Nucleus accumbens (tissue), 56 donors: Measurements from ENCODE around the gene BHLHA9.
"Not testable (repeated sequence)": the region's sequence is repeated elsewhere in the genome, so short reads cannot be mapped to it uniquely, and the experiment has no call there.

Experiments
- DNase-seq, 56 donors: peaks; one replicate each; lab custom pipeline; 2025; lab: John Stamatoyannopoulos, UW

BHLHA9 gene

GRCh38 chr17:1270210-1271029 lies at the start of gene BHLHA9:
Gene BHLHA9, plus strand, starts transcription at chr17:1270444. Its CDS starts 120 bp downstream, at chr17:1270564.
- no peak for DNase-seq

GRCh38 chr17:1221209-1221608 lies 49.0 kb upstream of the BHLHA9 start:
- DNase-seq: no peak

- no peak for DNase-seq
These were observed 47.9 kb upstream of the BHLHA9 start for GRCh38 chr17:1222321-1222720.

- DNase-seq: no peak
These were observed 46.6 kb upstream of the BHLHA9 start for GRCh38 chr17:1223662-1224061.

GRCh38 chr17:1224330-1224729 lies 45.9 kb upstream of the BHLHA9 start:
- DNase-seq: no peak

GRCh38 chr17:1226308-1226707 lies 43.9 kb upstream of the BHLHA9 start:
- DNase-seq: no peak

GRCh38 chr17:1227365-1227764 lies 42.9 kb upstream of the BHLHA9 start:
- DNase-seq: no peak

- DNase-seq: peak in 4 of 56 donors; percentile 3 to 27 (median 14)
These were observed 42.1 kb upstream of the BHLHA9 start for GRCh38 chr17:1227917-1228780.

- DNase-seq: no peak
These were observed 41.4 kb upstream of the BHLHA9 start for GRCh38 chr17:1228781-1229348.

- peak in 18 of 56 donors; percentile 0 to 50 (median 18) for DNase-seq
These were observed 40.8 kb upstream of the BHLHA9 start for GRCh38 chr17:1229349-1229899.

GRCh38 chr17:1229900-1230501 lies 40.2 kb upstream of the BHLHA9 start:
- no peak for DNase-seq

- peak in 1 of 56 donors; percentile 16 for DNase-seq
These were observed 38.8 kb upstream of the BHLHA9 start for GRCh38 chr17:1231456-1231855.

- DNase-seq: no peak
These were observed 37.9 kb upstream of the BHLHA9 start for GRCh38 chr17:1232331-1232730.

GRCh38 chr17:1232786-1233185 lies 37.5 kb upstream of the BHLHA9 start:
- no peak for DNase-seq

- DNase-seq: no peak
These were observed 35.8 kb upstream of the BHLHA9 start for GRCh38 chr17:1234455-1234854.

GRCh38 chr17:1237471-1237870 lies 32.8 kb upstream of the BHLHA9 start:
- DNase-seq: no peak

- DNase-seq: no peak
These were observed 31.0 kb upstream of the BHLHA9 start for GRCh38 chr17:1239210-1239609.

GRCh38 chr17:1240426-1240825 lies 29.8 kb upstream of the BHLHA9 start:
- DNase-seq: not testable (repeated sequence)

GRCh38 chr17:1241929-1242328 lies 28.3 kb upstream of the BHLHA9 start:
- peak in 1 of 56 donors; percentile 4 for DNase-seq

GRCh38 chr17:1244606-1245012 lies 25.6 kb upstream of the BHLHA9 start:
- DNase-seq: no peak
